Body of pancreas (tissue), 4 donors: Measurements from ENCODE around the gene CCNB2. TPM values are rescaled to one million over a fixed set of nuclear protein-coding genes. Genes with fewer than 3 reads are reported as not detected.

ENCODE experiments used
- ATAC-seq: fragments of 150-250 bp; one replicate; pipeline ENCODE4 v1.9.1; 2016
- DNase-seq, 4 donors: peaks; one replicate each; pipeline ENCODE4 v3.0.0-alpha.2; 2019
- H3K27ac ChIP-seq, 4 donors: fragments of 200-600 bp; sonication (generic); 1 replicate in 3 of 4; 2 replicates in 1 of 4; pipeline versions ENCODE4 v1.5.1 to v1.6.1; 2016 to 2019; ENCODE audit warnings: mild to moderate bottlenecking in 1 of 4, mixed read lengths in 1 of 4, moderate library complexity in 1 of 4
- H3K27me3 ChIP-seq, 2 donors: fragments of 200-600 bp; sonication (generic); one replicate each; pipeline ENCODE4 v1.6.0; 2016; ENCODE audit warnings: mild to moderate bottlenecking in 1 of 2
- H3K36me3 ChIP-seq, 2 donors: fragments of 200-600 bp; sonication (generic); replicated peaks in 1 of 2; 2 replicates each; pipeline ENCODE4 v1.5.1; 2016; ENCODE audit warnings: low read depth in 2 of 2; ENCODE audit not compliant: insufficient read depth in 1 of 2
- H3K4me1 ChIP-seq: fragments of 200-600 bp; sonication (generic); one replicate; pipeline ENCODE4 v1.6.0; 2016
- H3K4me3 ChIP-seq, 2 donors: fragments of 200-600 bp; sonication (generic); 1 replicate in 1 of 2; 2 replicates in 1 of 2; pipeline ENCODE4 v1.5.1; 2016 to 2019
- H3K9me3 ChIP-seq, 3 donors: fragments of 200-600 bp; sonication (generic); 1 replicate in 2 of 3; 2 replicates in 1 of 3; pipeline ENCODE4 v1.5.1; 2016
- CTCF ChIP-seq, 7 experiments: fragments of 450-650 bp in 4 of 7; fragments of 200-600 bp in 3 of 7; sonication (generic) in 3 of 7; IDR thresholded peaks; one replicate each; pipeline ENCODE4 v1.5.1; 2016 to 2019; ENCODE audit warnings: antibody characterized with exemption in 7 of 7
- POLR2A ChIP-seq, 3 donors: fragments of 450-650 bp; IDR thresholded peaks; one replicate each; pipeline ENCODE4 v1.6.1; 2016; ENCODE audit warnings: antibody characterized with exemption in 3 of 3, mild to moderate bottlenecking in 2 of 3
- WGBS, 2 donors: methylation state at CpG; one replicate each; pipeline ENCODE4 v1.1.5; 2017; 5-methylcytosine and 5-hydroxymethylcytosine counted together
- intact Hi-C: fragments of 100-400 bp; cut with DNase I; formaldehyde crosslinking; loops from one replicate; pipeline ENCODE4 v1.15.1; 2023
- total RNA-seq, 2 donors: library from RNA; depleted of rRNA; stranded (reverse); fragments of >200 nt; gene quantifications; one replicate each; pipeline ENCODE4 v1.1.0, GENCODE V29; 2016

Gene CCNB2
- total RNA-seq, 2 donors from 2014 or later = 0.26 TPM; not detected in 1

GRCh38 chr15:59148153-59148833 is 43.3 kb downstream of the CCNB2 start:
- ATAC-seq = no peak
- no peaks in the 10 kb centered on the region for H3K4me1 ChIP-seq
- no peaks in the 10 kb centered on the region for H3K27me3 ChIP-seq
- 81 to 87% methylated on average over 2 of the region's 2 CpGs for WGBS, 2 donors
- H3K9me3 ChIP-seq = no peaks in the 10 kb centered on the region
- no peak overlapping the region for H3K27ac ChIP-seq
- DNase-seq = no peak
- intact Hi-C loops = loop anchor here (10.0 kb wide), 1 partner anchor 347 kb away; no protein-coding TSS in a partner anchor
- H3K36me3 ChIP-seq = peaks cover 0 to 12% of the 10 kb centered on the region in 2 donors
- no peak overlapping the region for H3K4me3 ChIP-seq
- TF ChIP-seq CTCF (IDR thresholded peaks at IDR 0.05) (no peak), POLR2A (IDR thresholded peaks at IDR 0.05) (no peak)

GRCh38 chr15:59150185-59150584 is 45.2 kb downstream of the CCNB2 start:
- WGBS, 2 donors = 77 to 78% methylated on average over 2 of the region's 2 CpGs
- Histone ChIP-seq H3K4me3 (no peak overlapping the region), H3K36me3 (peaks cover 0 to 16% of the 10 kb centered on the region in 2 donors), H3K4me1 (no peaks in the 10 kb centered on the region), H3K27me3 (no peaks in the 10 kb centered on the region), H3K27ac (no peak overlapping the region), H3K9me3 (no peaks in the 10 kb centered on the region)
- ATAC-seq = no peak
- DNase-seq = no peak
- intact Hi-C loops = no loop called here
- TF ChIP-seq POLR2A (IDR thresholded peaks at IDR 0.05) (no peak), CTCF (IDR thresholded peaks at IDR 0.05) (no peak)

GRCh38 chr15:59152694-59153450 is 47.9 kb downstream of the CCNB2 start:
- TF ChIP-seq POLR2A (IDR thresholded peaks at IDR 0.05) = no peak
- TF ChIP-seq CTCF (IDR thresholded peaks at IDR 0.05) = no peak
- H3K36me3 ChIP-seq = peaks cover 0 to 16% of the 10 kb centered on the region in 2 donors
- no peak overlapping the region for H3K4me3 ChIP-seq
- H3K4me1 ChIP-seq = no peaks in the 10 kb centered on the region
- H3K27ac ChIP-seq = no peak overlapping the region
- WGBS, 2 donors = 88 to 90% methylated on average over 6 of the region's 6 CpGs
- no peaks in the 10 kb centered on the region for H3K9me3 ChIP-seq
- DNase-seq (no peak), ATAC-seq (no peak)
- intact Hi-C loops = no loop called here
- H3K27me3 ChIP-seq = no peaks in the 10 kb centered on the region

GRCh38 chr15:59153466-59153865 is 48.5 kb downstream of the CCNB2 start:
- H3K27ac ChIP-seq = no peak overlapping the region
- no peak overlapping the region for H3K4me3 ChIP-seq
- no peak for ATAC-seq
- WGBS, 2 donors = 83 to 90% methylated on average over 2 to 8 of the region's 8 CpGs
- DNase-seq = no peak
- H3K9me3 ChIP-seq = no peaks in the 10 kb centered on the region
- peaks cover 0 to 17% of the 10 kb centered on the region in 2 donors for H3K36me3 ChIP-seq
- no peaks in the 10 kb centered on the region for H3K27me3 ChIP-seq
- no peaks in the 10 kb centered on the region for H3K4me1 ChIP-seq
- intact Hi-C loops = no loop called here
- no peak for TF ChIP-seq POLR2A (IDR thresholded peaks at IDR 0.05)
- TF ChIP-seq CTCF (IDR thresholded peaks at IDR 0.05) = no peak
